ENCODE data around the gene PLIN1. TPM values are rescaled to one million over a fixed set of nuclear protein-coding genes. Genes with fewer than 3 reads are reported as not detected.
A peak's percentile ranks its signal among the peaks of the same experiment; 100 is the strongest.

Gene PLIN1
- 1 to 10 TPM; 3.0 to 4.1 TPM for total RNA-seq
- 1 to 10 TPM in 1 of 2 donors, under 1 TPM in 1; 0.38 to 2.3 TPM for polyA plus RNA-seq
- long read RNA-seq, donor 1, partial matches to known transcripts: 1 of 1 reads
- long read RNA-seq, donor 1, other reads (novel, unspliced or antisense): 0 of 1 reads
- long read RNA-seq, donor 2, partial matches to known transcripts: 2 of 2 reads
- long read RNA-seq, donor 2, other reads (novel, unspliced or antisense): 0 of 2 reads

DNA sequence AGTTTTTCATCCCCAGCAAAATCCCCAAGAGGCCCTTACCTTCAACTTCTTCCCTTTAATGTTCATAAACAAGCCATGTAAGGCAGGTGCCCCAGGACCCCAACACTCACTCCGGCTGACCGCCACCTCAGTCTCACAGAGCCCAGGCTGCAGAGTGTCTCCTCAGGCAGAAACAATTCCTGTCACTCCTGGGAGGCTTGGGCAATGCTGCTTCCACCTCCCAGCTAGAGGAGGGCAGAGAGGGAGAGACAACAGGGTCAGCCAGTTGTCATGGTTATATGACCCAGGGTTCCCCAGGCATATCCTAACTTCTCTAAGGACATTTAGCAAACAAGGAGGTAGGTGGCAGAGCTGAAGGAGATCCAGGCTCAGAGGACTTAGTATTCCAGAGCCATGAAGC, at the start of gene PLIN1:
Gene PLIN1 (minus strand): TSS at position 156 of the 400 bp plus-strand sequence. CDS start 1,878 bp downstream, outside the sequence.
- peak within 1 kb of the TSS in 1 of 2 donors; percentile 23 for H3K27ac ChIP-seq (ENCODE audit: low read depth in 1 of 2, low read length in 2 of 2)
- peaks cover 0 to 8% of the 10 kb centered on the region in 2 donors for H3K4me1 ChIP-seq (ENCODE audit: control insufficient read depth in 1 of 2, insufficient read depth in 2 of 2, low read length in 2 of 2)
- ATAC-seq (ENCODE audit: low FRiP score): no peak
- H3K36me3 ChIP-seq (ENCODE audit: control insufficient read depth in 1 of 2, insufficient read depth in 2 of 2, low read length in 1 of 2): no peaks in the 10 kb centered on the region
- no peak within 1 kb of the TSS for H3K4me3 ChIP-seq (ENCODE audit: low read length in 2 of 2)
- DNase-seq: no peak
- WGBS, 2 donors: 97 to 98% methylated on average over 2 of the region's 2 CpGs
- H3K9me3 ChIP-seq (ENCODE audit: control insufficient read depth, low read length): no peaks in the 10 kb centered on the region
- intact Hi-C loops (cut with DNase I): no loop called here
- H3K27me3 ChIP-seq (ENCODE audit: control insufficient read depth in 1 of 2, insufficient read depth in 2 of 2, low read length in 1 of 2): no peaks in the 10 kb centered on the region

DNA sequence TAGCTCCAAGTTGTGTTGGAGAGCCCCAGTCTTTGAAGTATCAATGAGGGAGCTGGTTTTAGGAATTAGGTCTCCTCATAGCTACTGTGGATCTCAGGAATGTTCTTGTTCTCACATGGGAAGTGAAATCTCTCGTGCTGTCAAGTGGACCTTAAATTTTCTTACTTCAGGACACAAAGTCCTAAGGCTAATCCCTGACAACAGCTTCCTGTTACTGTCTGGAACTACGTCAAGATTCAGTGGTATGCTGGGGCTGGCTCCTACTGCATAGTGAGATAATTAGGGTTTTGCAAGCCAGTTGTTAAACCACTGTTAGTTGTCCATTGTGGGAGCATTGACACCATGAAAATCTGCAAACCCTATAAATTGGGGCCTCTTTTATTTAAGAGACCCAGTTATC, 49.1 kb upstream of the PLIN1 start:
- Histone ChIP-seq H3K27ac (ENCODE audit: low read depth in 1 of 2, low read length in 2 of 2) (no peak overlapping the region), H3K9me3 (ENCODE audit: control insufficient read depth, low read length) (no peaks in the 10 kb centered on the region), H3K4me3 (ENCODE audit: low read length in 2 of 2) (no peak overlapping the region), H3K36me3 (ENCODE audit: control insufficient read depth in 1 of 2, insufficient read depth in 2 of 2, low read length in 1 of 2) (no peaks in the 10 kb centered on the region), H3K4me1 (ENCODE audit: control insufficient read depth in 1 of 2, insufficient read depth in 2 of 2, low read length in 2 of 2) (no peaks in the 10 kb centered on the region), H3K27me3 (ENCODE audit: control insufficient read depth in 1 of 2, insufficient read depth in 2 of 2, low read length in 1 of 2) (no peaks in the 10 kb centered on the region)
- intact Hi-C loops (cut with DNase I): no loop called here
- ATAC-seq (ENCODE audit: low FRiP score) (no peak), DNase-seq (no peak)
- WGBS, 2 donors: 33 to 48% methylated on average over 2 of the region's 2 CpGs

GRCh38 chr15:89725064-89725463, 45.9 kb upstream of the PLIN1 start:
- ATAC-seq (ENCODE audit: low FRiP score) (no peak), DNase-seq (no peak)
- Histone ChIP-seq H3K27ac (ENCODE audit: low read depth in 1 of 2, low read length in 2 of 2) (no peak overlapping the region), H3K36me3 (ENCODE audit: control insufficient read depth in 1 of 2, insufficient read depth in 2 of 2, low read length in 1 of 2) (no peaks in the 10 kb centered on the region), H3K4me1 (ENCODE audit: control insufficient read depth in 1 of 2, insufficient read depth in 2 of 2, low read length in 2 of 2) (no peaks in the 10 kb centered on the region), H3K4me3 (ENCODE audit: low read length in 2 of 2) (no peak overlapping the region), H3K9me3 (ENCODE audit: control insufficient read depth, low read length) (peaks cover 5% of the 10 kb centered on the region), H3K27me3 (ENCODE audit: control insufficient read depth in 1 of 2, insufficient read depth in 2 of 2, low read length in 1 of 2) (no peaks in the 10 kb centered on the region)
- 89 to 91% methylated on average over 1 of the region's 1 CpG for WGBS, 2 donors
- intact Hi-C loops (cut with DNase I): no loop called here

- 98 to 100% methylated on average over 1 of the region's 1 CpG for WGBS, 2 donors
- Histone ChIP-seq H3K4me1 (ENCODE audit: control insufficient read depth in 1 of 2, insufficient read depth in 2 of 2, low read length in 2 of 2) (no peaks in the 10 kb centered on the region), H3K36me3 (ENCODE audit: control insufficient read depth in 1 of 2, insufficient read depth in 2 of 2, low read length in 1 of 2) (no peaks in the 10 kb centered on the region), H3K9me3 (ENCODE audit: control insufficient read depth, low read length) (peaks cover 5% of the 10 kb centered on the region), H3K4me3 (ENCODE audit: low read length in 2 of 2) (no peak overlapping the region), H3K27ac (ENCODE audit: low read depth in 1 of 2, low read length in 2 of 2) (no peak overlapping the region), H3K27me3 (ENCODE audit: control insufficient read depth in 1 of 2, insufficient read depth in 2 of 2, low read length in 1 of 2) (no peaks in the 10 kb centered on the region)
- ATAC-seq (ENCODE audit: low FRiP score) (no peak), DNase-seq (no peak)
- intact Hi-C loops (cut with DNase I): no loop called here
Observed at GRCh38 chr15:89724621-89725020, 45.5 kb upstream of the PLIN1 start.

GRCh38 chr15:89723031-89723430, 43.9 kb upstream of the PLIN1 start:
- WGBS, 2 donors: 63 to 92% methylated on average over 3 of the region's 3 CpGs
- no peaks in the 10 kb centered on the region for H3K27me3 ChIP-seq (ENCODE audit: control insufficient read depth in 1 of 2, insufficient read depth in 2 of 2, low read length in 1 of 2)

DNA sequence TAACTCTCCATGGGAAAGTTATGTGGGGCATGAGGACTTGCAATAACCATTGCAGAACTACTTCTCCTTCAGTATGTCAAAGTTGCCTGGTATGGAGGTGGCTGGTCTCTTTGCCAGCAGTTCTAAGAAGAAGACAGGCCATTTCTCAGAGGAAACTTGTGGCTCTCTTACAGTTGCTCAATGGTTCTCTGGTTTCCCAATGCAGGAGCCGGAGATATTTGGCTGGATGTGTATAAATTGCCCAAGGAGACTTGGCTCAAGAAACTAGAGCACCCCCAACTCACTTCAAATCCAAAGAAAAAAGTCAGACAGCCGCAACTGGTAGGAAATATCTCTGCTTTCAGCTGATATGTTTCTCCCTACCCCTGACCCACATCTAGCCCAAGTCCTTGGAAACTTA, 35.6 kb upstream of the PLIN1 start:
- H3K36me3 ChIP-seq (ENCODE audit: control insufficient read depth in 1 of 2, insufficient read depth in 2 of 2, low read length in 1 of 2): no peaks in the 10 kb centered on the region
- WGBS, 2 donors: 80 to 87% methylated on average over 2 of the region's 2 CpGs
- H3K27ac ChIP-seq (ENCODE audit: low read depth in 1 of 2, low read length in 2 of 2): no peak overlapping the region

More at GRCh38 chr15:89723031-89723430, 43.9 kb upstream of the PLIN1 start:
- DNase-seq: no peak
- no peaks in the 10 kb centered on the region for H3K4me1 ChIP-seq (ENCODE audit: control insufficient read depth in 1 of 2, insufficient read depth in 2 of 2, low read length in 2 of 2)
- no peak overlapping the region for H3K4me3 ChIP-seq (ENCODE audit: low read length in 2 of 2)
- no peak for ATAC-seq (ENCODE audit: low FRiP score)
- H3K27ac ChIP-seq (ENCODE audit: low read depth in 1 of 2, low read length in 2 of 2): no peak overlapping the region
- H3K36me3 ChIP-seq (ENCODE audit: control insufficient read depth in 1 of 2, insufficient read depth in 2 of 2, low read length in 1 of 2): no peaks in the 10 kb centered on the region
- peaks cover 5% of the 10 kb centered on the region for H3K9me3 ChIP-seq (ENCODE audit: control insufficient read depth, low read length)
- intact Hi-C loops (cut with DNase I): no loop called here

GRCh38 chr15:89707577-89707976, 28.4 kb upstream of the PLIN1 start:
- no peak for DNase-seq
- no peaks in the 10 kb centered on the region for H3K27me3 ChIP-seq (ENCODE audit: control insufficient read depth in 1 of 2, insufficient read depth in 2 of 2, low read length in 1 of 2)
- H3K4me3 ChIP-seq (ENCODE audit: low read length in 2 of 2): no peak overlapping the region
- peaks cover 0 to 4% of the 10 kb centered on the region in 2 donors for H3K4me1 ChIP-seq (ENCODE audit: control insufficient read depth in 1 of 2, insufficient read depth in 2 of 2, low read length in 2 of 2)
- H3K36me3 ChIP-seq (ENCODE audit: control insufficient read depth in 1 of 2, insufficient read depth in 2 of 2, low read length in 1 of 2): no peaks in the 10 kb centered on the region
- WGBS, 2 donors: 25 to 32% methylated on average over 1 of the region's 1 CpG
- intact Hi-C loops (cut with DNase I): no loop called here
- ATAC-seq (ENCODE audit: low FRiP score): no peak
- no peaks in the 10 kb centered on the region for H3K9me3 ChIP-seq (ENCODE audit: control insufficient read depth, low read length)
- H3K27ac ChIP-seq (ENCODE audit: low read depth in 1 of 2, low read length in 2 of 2): no peak overlapping the region

More for the DNA sequence above, 35.6 kb upstream of the PLIN1 start:
- Histone ChIP-seq H3K4me3 (ENCODE audit: low read length in 2 of 2) (no peak overlapping the region), H3K9me3 (ENCODE audit: control insufficient read depth, low read length) (no peaks in the 10 kb centered on the region), H3K27me3 (ENCODE audit: control insufficient read depth in 1 of 2, insufficient read depth in 2 of 2, low read length in 1 of 2) (no peaks in the 10 kb centered on the region), H3K4me1 (ENCODE audit: control insufficient read depth in 1 of 2, insufficient read depth in 2 of 2, low read length in 2 of 2) (no peaks in the 10 kb centered on the region)
- no peak for DNase-seq
- intact Hi-C loops (cut with DNase I): no loop called here
- no peak for ATAC-seq (ENCODE audit: low FRiP score)

DNA sequence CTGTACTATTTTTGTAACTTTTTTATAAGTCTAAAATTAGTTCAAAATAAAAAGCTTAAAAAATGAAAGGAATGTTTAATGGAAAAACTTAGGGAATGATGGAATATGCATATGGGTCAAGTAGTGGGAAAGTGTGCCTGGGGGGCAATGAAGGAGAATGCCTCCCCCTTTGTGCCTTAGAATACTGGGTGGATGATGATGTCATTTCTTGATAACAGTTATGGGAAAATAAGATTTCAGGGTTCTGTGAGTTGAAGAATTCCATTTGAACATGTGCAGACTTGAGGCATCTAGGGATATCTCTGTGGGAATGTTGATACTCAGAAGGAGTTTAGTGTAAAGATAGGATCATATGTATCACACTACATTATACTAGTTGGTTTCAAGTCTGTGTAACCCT, 25.2 kb upstream of the PLIN1 start:
- no peak for DNase-seq
- no peak for ATAC-seq (ENCODE audit: low FRiP score)

DNA sequence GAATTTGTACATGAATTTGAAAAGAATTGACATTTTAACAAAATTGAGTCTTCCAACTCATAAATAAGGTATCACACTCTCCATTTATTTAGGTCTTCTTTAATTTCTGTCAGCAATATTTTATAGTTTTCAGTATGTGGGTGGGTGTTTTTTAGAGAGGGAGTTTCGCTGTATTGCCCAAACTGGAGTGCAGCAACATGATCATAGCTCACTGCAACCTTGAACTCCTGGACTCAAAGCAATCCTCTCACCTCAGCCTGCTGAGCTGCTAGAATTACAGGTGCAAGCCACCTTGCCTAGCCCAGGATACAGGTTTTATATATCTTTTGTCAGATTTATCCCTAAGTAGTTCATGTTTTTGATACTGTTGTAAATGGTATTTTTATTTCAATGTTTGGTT, 16.0 kb upstream of the PLIN1 start:
- H3K9me3 ChIP-seq (ENCODE audit: control insufficient read depth, low read length): no peaks in the 10 kb centered on the region
- H3K4me1 ChIP-seq (ENCODE audit: control insufficient read depth in 1 of 2, insufficient read depth in 2 of 2, low read length in 2 of 2): no peaks in the 10 kb centered on the region
- no peak overlapping the region for H3K27ac ChIP-seq (ENCODE audit: low read depth in 1 of 2, low read length in 2 of 2)
- no peaks in the 10 kb centered on the region for H3K27me3 ChIP-seq (ENCODE audit: control insufficient read depth in 1 of 2, insufficient read depth in 2 of 2, low read length in 1 of 2)
- intact Hi-C loops (cut with DNase I): loop anchor here in 1 of 2 donors (2.0 kb wide), 1 partner anchor 40 kb away; the partner anchor contains the start of gene KIF7
- no peak overlapping the region for H3K4me3 ChIP-seq (ENCODE audit: low read length in 2 of 2)
- no peak for ATAC-seq (ENCODE audit: low FRiP score)
- DNase-seq: no peak
- H3K36me3 ChIP-seq (ENCODE audit: control insufficient read depth in 1 of 2, insufficient read depth in 2 of 2, low read length in 1 of 2): no peaks in the 10 kb centered on the region
- WGBS, 2 donors: 93 to 97% methylated on average over 1 of the region's 1 CpG

More for the DNA sequence above, 25.2 kb upstream of the PLIN1 start:
- Histone ChIP-seq H3K27me3 (ENCODE audit: control insufficient read depth in 1 of 2, insufficient read depth in 2 of 2, low read length in 1 of 2) (no peaks in the 10 kb centered on the region), H3K36me3 (ENCODE audit: control insufficient read depth in 1 of 2, insufficient read depth in 2 of 2, low read length in 1 of 2) (no peaks in the 10 kb centered on the region), H3K27ac (ENCODE audit: low read depth in 1 of 2, low read length in 2 of 2) (no peak overlapping the region), H3K4me3 (ENCODE audit: low read length in 2 of 2) (no peak overlapping the region), H3K4me1 (ENCODE audit: control insufficient read depth in 1 of 2, insufficient read depth in 2 of 2, low read length in 2 of 2) (peaks cover 0 to 4% of the 10 kb centered on the region in 2 donors), H3K9me3 (ENCODE audit: control insufficient read depth, low read length) (no peaks in the 10 kb centered on the region)
- intact Hi-C loops (cut with DNase I): no loop called here
